Thyroid gland (tissue), 4 donors: ENCODE results near the gene TMEM200B. TPM values are rescaled to one million over a fixed set of nuclear protein-coding genes. Genes with fewer than 3 reads are reported as not detected.

Experiments
- DNase-seq, 2 donors: peaks; one replicate each; pipeline ENCODE4 v3.0.0-alpha.2; 2019
- H3K27ac ChIP-seq, 3 donors: fragments of 200-600 bp; sonication (generic); 1 replicate in 2 of 3; 2 replicates in 1 of 3; pipeline ENCODE4 v1.5.1; 2016 to 2019; ENCODE audit warnings: mild to moderate bottlenecking in 1 of 3, moderate library complexity in 1 of 3
- H3K27me3 ChIP-seq: fragments of 200-600 bp; sonication (generic); one replicate; pipeline ENCODE4 v1.5.1; 2019
- H3K36me3 ChIP-seq, 2 donors: fragments of 200-600 bp; sonication (generic); one replicate each; pipeline ENCODE4 v1.5.1; 2016 to 2019
- H3K4me1 ChIP-seq, 2 donors: fragments of 200-600 bp; sonication (generic); one replicate each; pipeline ENCODE4 v1.5.1; 2017 to 2019
- H3K4me3 ChIP-seq, 3 donors: fragments of 200-600 bp; sonication (generic); replicated peaks in 1 of 3; 1 replicate in 2 of 3; 2 replicates in 1 of 3; pipeline ENCODE4 v1.5.1; 2016; ENCODE audit warnings: mild to moderate bottlenecking in 1 of 3
- H3K9me3 ChIP-seq: fragments of 200-600 bp; sonication (generic); one replicate; pipeline ENCODE4 v1.5.1; 2017
- CTCF ChIP-seq, 6 experiments: fragments of 200-600 bp in 3 of 6; fragments of 450-650 bp in 3 of 6; sonication (generic) in 3 of 6; IDR thresholded peaks; one replicate each; pipeline ENCODE4 v1.5.1; 2016 to 2019; ENCODE audit warnings: antibody characterized with exemption in 6 of 6, mild to moderate bottlenecking in 2 of 6, inconsistent platforms in 1 of 6, moderate library complexity in 1 of 6
- POLR2A ChIP-seq, 2 donors: fragments of 450-650 bp; IDR thresholded peaks; one replicate each; pipeline ENCODE4 v1.6.1; 2017; ENCODE audit warnings: antibody characterized with exemption in 2 of 2, mild to moderate bottlenecking in 2 of 2, moderate library complexity in 1 of 2
- WGBS, 2 donors: methylation state at CpG; one replicate each; pipeline ENCODE4 v1.1.5; 2017; 5-methylcytosine and 5-hydroxymethylcytosine counted together
- intact Hi-C: fragments of 100-400 bp; cut with DNase I; formaldehyde crosslinking; loops from one replicate; pipeline ENCODE4 v1.15.1; 2023
- total RNA-seq, 4 donors: library from RNA; depleted of rRNA; stranded (reverse); fragments of >200 nt; gene quantifications; one replicate each; pipeline ENCODE4 v1.2.3, GENCODE V29; 2016

The TMEM200B gene
- total RNA-seq, 4 donors from 2014 or later = 1.9 to 8.2 (median 2.7) TPM

- Histone ChIP-seq H3K4me1 (peaks cover 26 to 33% of the 10 kb centered on the region in 2 donors), H3K36me3 (no peaks in the 10 kb centered on the region), H3K4me3 (no peak overlapping the region), H3K27me3 (peaks cover 7% of the 10 kb centered on the region), H3K9me3 (no peaks in the 10 kb centered on the region), H3K27ac (no peak overlapping the region)
- 94% methylated on average over 6 of the region's 6 CpGs for WGBS, 2 donors
- TF ChIP-seq POLR2A (IDR thresholded peaks at IDR 0.05) (no peak), CTCF (IDR thresholded peaks at IDR 0.05) (no peak)
- no peak for DNase-seq
- intact Hi-C loops = loop anchor here (5.0 kb wide), 1 partner anchor 57 kb away; the partner anchor contains the start of gene SRSF4
Measured at GRCh38 chr1:29125788-29126187, 2.1 kb upstream of the TMEM200B start.

GRCh38 chr1:29125237-29125641 is 1.5 kb upstream of the TMEM200B start:
- Histone ChIP-seq H3K27ac (peak overlapping the region; percentile 71 to 84 (median 81)), H3K9me3 (no peaks in the 10 kb centered on the region), H3K27me3 (peaks cover 7% of the 10 kb centered on the region), H3K4me1 (peaks cover 26 to 33% of the 10 kb centered on the region in 2 donors), H3K36me3 (no peaks in the 10 kb centered on the region), H3K4me3 (peak overlapping the region in 1 of 3 donors; percentile 50)
- intact Hi-C loops = loop anchor here (5.0 kb wide), 1 partner anchor 57 kb away; the partner anchor contains the start of gene SRSF4
- TF ChIP-seq CTCF (IDR thresholded peaks at IDR 0.05) (no peak), POLR2A (IDR thresholded peaks at IDR 0.05) (no peak)
- no peak for DNase-seq
- WGBS, 2 donors = 65 to 69% methylated on average over 14 of the region's 14 CpGs

- Histone ChIP-seq H3K27me3 (peaks cover 7% of the 10 kb centered on the region), H3K9me3 (no peaks in the 10 kb centered on the region), H3K4me3 (peak overlapping the region; percentile 0 to 69 (median 50)), H3K27ac (peak overlapping the region; percentile 71 to 84 (median 81)), H3K36me3 (no peaks in the 10 kb centered on the region), H3K4me1 (peaks cover 26 to 33% of the 10 kb centered on the region in 2 donors)
- intact Hi-C loops = loop anchor here (5.0 kb wide), 1 partner anchor 58 kb away; the partner anchor contains the start of gene SRSF4
- 0 to 10% methylated on average over 1 to 18 of the region's 85 CpGs for WGBS, 2 donors
- TF ChIP-seq POLR2A (IDR thresholded peaks at IDR 0.05) (peak in 1 of 2 donors; percentile 32), CTCF (IDR thresholded peaks at IDR 0.05) (peak; percentile 24 to 80 (median 46))
- DNase-seq = peak; percentile 52 to 58
Measured at GRCh38 chr1:29124366-29125236, 898 bp upstream of the TMEM200B start.

- H3K4me1 ChIP-seq = peaks cover 26 to 33% of the 10 kb centered on the region in 2 donors
- no peaks in the 10 kb centered on the region for H3K9me3 ChIP-seq
- peak overlapping the region in 1 of 3 donors; percentile 50 for H3K4me3 ChIP-seq
- intact Hi-C loops = no loop called here
- WGBS, 2 donors = 6 to 16% methylated on average over 23 to 36 of the region's 70 CpGs
- peak overlapping the region; percentile 56 to 84 (median 81) for H3K27ac ChIP-seq
- DNase-seq = peak in 1 of 2 donors; percentile 18
- peaks cover 7% of the 10 kb centered on the region for H3K27me3 ChIP-seq
- H3K36me3 ChIP-seq = no peaks in the 10 kb centered on the region
- no peak for TF ChIP-seq POLR2A (IDR thresholded peaks at IDR 0.05)
- TF ChIP-seq CTCF (IDR thresholded peaks at IDR 0.05) = no peak
Measured at GRCh38 chr1:29123053-29123886, 433 bp downstream of the TMEM200B start.
